HG02943 (cell line): ENCODE results near the gene CHRNG.

ENCODE experiments used
- ATAC-seq: cut with Tn5 transposase; IDR thresholded peaks from one replicate; pipeline ENCODE4 v1.9.1; 2021; ENCODE audit warnings: mild to moderate bottlenecking, low read depth, moderate library complexity; ENCODE audit not compliant: unreplicated experiment

The CHRNG gene

GRCh38 chr2:232505856-232506255 lies 33.6 kb upstream of the CHRNG start:
- ATAC-seq = no peak

GRCh38 chr2:232506709-232507108 lies 32.8 kb upstream of the CHRNG start:
- ATAC-seq = no peak

GRCh38 chr2:232508251-232508650 lies 31.2 kb upstream of the CHRNG start:
- no peak for ATAC-seq

GRCh38 chr2:232511336-232511890 lies 28.1 kb upstream of the CHRNG start:
- ATAC-seq = no peak

GRCh38 chr2:232512602-232513001 lies 26.9 kb upstream of the CHRNG start:
- ATAC-seq = no peak

GRCh38 chr2:232513353-232513752 lies 26.1 kb upstream of the CHRNG start:
- no peak for ATAC-seq

GRCh38 chr2:232515639-232516038 lies 23.9 kb upstream of the CHRNG start:
- ATAC-seq = no peak

- no peak for ATAC-seq
These were observed 22.9 kb upstream of the CHRNG start for GRCh38 chr2:232516551-232516950.

- no peak for ATAC-seq
These were observed 20.6 kb upstream of the CHRNG start for GRCh38 chr2:232518844-232519243.

GRCh38 chr2:232519581-232520438 lies 19.7 kb upstream of the CHRNG start, which contains the start of gene PRSS56:
TSS of gene PRSS56 (plus strand) at chr2:232520388. CDS start at chr2:232520599, 211 bp downstream.
- ATAC-seq = no peak

GRCh38 chr2:232520489-232520888 lies 19.0 kb upstream of the CHRNG start:
- ATAC-seq = no peak

- no peak for ATAC-seq
These were observed 18.4 kb upstream of the CHRNG start for GRCh38 chr2:232521098-232521497.

GRCh38 chr2:232521959-232522622 lies 17.4 kb upstream of the CHRNG start:
- no peak for ATAC-seq

GRCh38 chr2:232522623-232523401 lies 16.7 kb upstream of the CHRNG start:
- ATAC-seq = no peak

GRCh38 chr2:232523402-232523681 lies 16.1 kb upstream of the CHRNG start:
- ATAC-seq = no peak

- ATAC-seq = no peak
These were observed 15.6 kb upstream of the CHRNG start for GRCh38 chr2:232523682-232524597.

GRCh38 chr2:232524771-232525170 lies 14.7 kb upstream of the CHRNG start:
- no peak for ATAC-seq

GRCh38 chr2:232525199-232525598 lies 14.3 kb upstream of the CHRNG start:
- no peak for ATAC-seq

GRCh38 chr2:232525791-232526371 lies 13.6 kb upstream of the CHRNG start, which contains the start of gene CHRND:
TSS of gene CHRND (plus strand) at chr2:232526160. CDS start at chr2:232526216, 56 bp downstream.
- no peak for ATAC-seq
